ENCODE results near the gene PCARE. TPM values are rescaled to one million over a fixed set of nuclear protein-coding genes. Genes with fewer than 3 reads are reported as not detected.

The PCARE gene
- total RNA-seq, 2 donors from 2014 or later = 0.09 TPM; not detected in 1

DNA sequence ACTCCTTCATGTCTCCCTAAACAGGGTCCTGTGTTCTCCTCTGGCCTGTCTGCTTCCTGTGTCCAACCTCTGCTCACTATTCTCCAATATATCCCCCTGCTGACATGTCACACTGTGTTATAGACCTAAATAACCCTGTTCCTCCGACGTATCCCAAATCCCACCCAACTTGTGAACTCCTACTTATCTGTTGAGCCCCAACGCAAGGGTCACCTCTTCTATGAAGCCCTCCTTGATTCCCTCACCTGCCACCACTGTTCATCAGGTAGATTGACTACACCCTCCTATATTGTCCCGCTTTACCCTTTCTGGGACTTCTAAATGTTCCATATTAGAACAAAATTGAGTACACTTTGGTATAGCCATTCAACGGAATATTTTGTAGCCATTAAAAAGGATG is 42.1 kb downstream of the PCARE start:
- TF ChIP-seq, protein P1, sequence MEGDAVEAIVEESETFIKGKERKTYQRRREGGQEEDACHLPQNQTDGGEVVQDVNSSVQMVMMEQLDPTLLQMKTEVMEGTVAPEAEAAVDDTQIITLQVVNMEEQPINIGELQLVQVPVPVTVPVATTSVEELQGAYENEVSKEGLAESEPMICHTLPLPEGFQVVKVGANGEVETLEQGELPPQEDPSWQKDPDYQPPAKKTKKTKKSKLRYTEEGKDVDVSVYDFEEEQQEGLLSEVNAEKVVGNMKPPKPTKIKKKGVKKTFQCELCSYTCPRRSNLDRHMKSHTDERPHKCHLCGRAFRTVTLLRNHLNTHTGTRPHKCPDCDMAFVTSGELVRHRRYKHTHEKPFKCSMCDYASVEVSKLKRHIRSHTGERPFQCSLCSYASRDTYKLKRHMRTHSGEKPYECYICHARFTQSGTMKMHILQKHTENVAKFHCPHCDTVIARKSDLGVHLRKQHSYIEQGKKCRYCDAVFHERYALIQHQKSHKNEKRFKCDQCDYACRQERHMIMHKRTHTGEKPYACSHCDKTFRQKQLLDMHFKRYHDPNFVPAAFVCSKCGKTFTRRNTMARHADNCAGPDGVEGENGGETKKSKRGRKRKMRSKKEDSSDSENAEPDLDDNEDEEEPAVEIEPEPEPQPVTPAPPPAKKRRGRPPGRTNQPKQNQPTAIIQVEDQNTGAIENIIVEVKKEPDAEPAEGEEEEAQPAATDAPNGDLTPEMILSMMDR (conservative IDR thresholded peaks at IDR 0.05) = no peak
- peaks cover 7% of the 10 kb centered on the region for H3K4me1 ChIP-seq (ENCODE audit: control insufficient read depth, insufficient read depth, low read length)
- Mint-ChIP-seq H3K9me3 (peaks cover 2% of the 10 kb centered on the region), H3K4me1 (peaks cover 17% of the 10 kb centered on the region), H3K27ac (no peak overlapping the region), H3K4me3 (no peak overlapping the region), H3K36me3 (ENCODE audit: low read depth) (peaks cover 14% of the 10 kb centered on the region), H3K27me3 (ENCODE audit: insufficient read depth) (no peaks in the 10 kb centered on the region)
- DNase-seq = no peak
- 96 to 100% methylated on average over 3 to 5 of the region's 5 CpGs for WGBS, 2 experiments (ENCODE audit: insufficient coverage in 1 of 2, insufficient read length in 1 of 2)
- no peaks in the 10 kb centered on the region for H3K27me3 ChIP-seq (ENCODE audit: control insufficient read depth, insufficient read depth, low read length, poor library complexity, severe bottlenecking)
- no peaks in the 10 kb centered on the region for H3K9me3 ChIP-seq (ENCODE audit: control insufficient read depth, low read length)
- no peaks in the 10 kb centered on the region for H3K36me3 ChIP-seq (ENCODE audit: control insufficient read depth, insufficient read depth, low read length)
- H3K27ac ChIP-seq (ENCODE audit: low read depth, low read length) = no peak overlapping the region
- H3K9ac ChIP-seq (ENCODE audit: extremely low read depth, low read length, poor library complexity, severe bottlenecking) = no peak overlapping the region
- H3K4me3 ChIP-seq (ENCODE audit: low read length) = no peak overlapping the region

DNA sequence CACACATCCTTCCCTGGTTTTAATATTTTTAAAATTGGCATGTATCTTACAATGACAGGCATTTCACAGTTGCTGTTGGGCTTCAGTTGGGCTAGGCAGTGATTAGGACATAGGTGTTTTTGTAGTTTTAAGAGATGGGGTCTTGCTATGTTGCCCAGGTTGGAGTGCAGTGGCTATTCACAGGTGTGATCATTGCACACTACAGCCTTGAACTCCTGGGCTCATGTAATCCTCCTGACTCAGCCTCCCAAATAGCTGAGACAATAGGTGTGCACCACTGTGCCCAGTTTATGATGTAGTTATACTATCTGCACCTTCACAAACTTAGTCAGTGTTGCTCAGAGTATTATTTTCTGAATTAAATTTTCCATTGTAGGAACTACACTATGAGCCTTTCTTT is 43.3 kb downstream of the PCARE start:
- Mint-ChIP-seq H3K4me1 (peaks cover 17% of the 10 kb centered on the region), H3K36me3 (ENCODE audit: low read depth) (peaks cover 6% of the 10 kb centered on the region), H3K4me3 (no peak overlapping the region), H3K27me3 (ENCODE audit: insufficient read depth) (no peaks in the 10 kb centered on the region), H3K9me3 (peaks cover 2% of the 10 kb centered on the region), H3K27ac (no peak overlapping the region)
- Histone ChIP-seq H3K36me3 (ENCODE audit: control insufficient read depth, insufficient read depth, low read length) (no peaks in the 10 kb centered on the region), H3K4me1 (ENCODE audit: control insufficient read depth, insufficient read depth, low read length) (peaks cover 7% of the 10 kb centered on the region), H3K27ac (ENCODE audit: low read depth, low read length) (no peak overlapping the region), H3K9me3 (ENCODE audit: control insufficient read depth, low read length) (no peaks in the 10 kb centered on the region), H3K4me3 (ENCODE audit: low read length) (no peak overlapping the region), H3K9ac (ENCODE audit: extremely low read depth, low read length, poor library complexity, severe bottlenecking) (no peak overlapping the region), H3K27me3 (ENCODE audit: control insufficient read depth, insufficient read depth, low read length, poor library complexity, severe bottlenecking) (no peaks in the 10 kb centered on the region)
- TF ChIP-seq, protein P1 (conservative IDR thresholded peaks at IDR 0.05) = no peak
- DNase-seq = no peak

DNA sequence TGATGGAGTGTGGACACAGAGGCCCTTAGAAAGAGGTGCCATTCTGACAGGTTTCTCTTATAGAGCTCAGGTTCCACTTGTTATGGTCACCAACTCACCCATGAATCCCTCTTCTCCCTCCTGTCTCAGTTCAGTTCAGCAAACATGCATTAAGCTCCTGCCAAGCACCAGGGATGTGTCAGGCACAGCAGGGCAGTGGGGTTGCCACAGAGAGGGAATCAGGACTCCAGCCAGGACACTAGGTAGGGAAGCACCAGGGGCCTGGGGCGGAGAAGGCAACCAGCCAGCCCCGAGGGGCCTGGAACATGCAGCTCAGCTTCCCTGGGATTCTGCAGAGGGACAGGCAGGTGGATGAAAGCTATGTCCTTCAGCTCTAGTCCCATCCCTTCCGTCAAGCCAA is 48.6 kb downstream of the PCARE start:
- TF ChIP-seq, protein P1 (conservative IDR thresholded peaks at IDR 0.05) = no peak
- Mint-ChIP-seq H3K9me3 (no peaks in the 10 kb centered on the region), H3K4me3 (no peak overlapping the region), H3K36me3 (ENCODE audit: low read depth) (no peaks in the 10 kb centered on the region), H3K27ac (no peak overlapping the region), H3K27me3 (ENCODE audit: insufficient read depth) (no peaks in the 10 kb centered on the region), H3K4me1 (peaks cover 17% of the 10 kb centered on the region)
- H3K27me3 ChIP-seq (ENCODE audit: control insufficient read depth, insufficient read depth, low read length, poor library complexity, severe bottlenecking) = no peaks in the 10 kb centered on the region
- DNase-seq = no peak
- WGBS, 2 experiments (ENCODE audit: insufficient coverage in 1 of 2, insufficient read length in 1 of 2) = 88 to 94% methylated on average over 3 of the region's 3 CpGs
- no peak overlapping the region for H3K27ac ChIP-seq (ENCODE audit: low read depth, low read length)
- H3K36me3 ChIP-seq (ENCODE audit: control insufficient read depth, insufficient read depth, low read length) = no peaks in the 10 kb centered on the region
- no peak overlapping the region for H3K9ac ChIP-seq (ENCODE audit: extremely low read depth, low read length, poor library complexity, severe bottlenecking)
- H3K4me3 ChIP-seq (ENCODE audit: low read length) = no peak overlapping the region
- no peaks in the 10 kb centered on the region for H3K9me3 ChIP-seq (ENCODE audit: control insufficient read depth, low read length)
- peaks cover 7% of the 10 kb centered on the region for H3K4me1 ChIP-seq (ENCODE audit: control insufficient read depth, insufficient read depth, low read length)

Measured in endodermal cell (in vitro differentiated cells).